ENCODE results near the gene ZBTB4. TPM values are rescaled to one million over a fixed set of nuclear protein-coding genes. Genes with fewer than 3 reads are reported as not detected.

ZBTB4 gene
- total and polyA plus RNA-seq, 5 donors, result 41.7 to 86.2 (median 81.4) TPM

GRCh38 chr17:7432296-7432695, 47.1 kb downstream of the ZBTB4 start:
- Histone ChIP-seq H3K4me1 (ENCODE audit: control insufficient read depth, insufficient read depth, low read length) (no peaks in the 10 kb centered on the region), H3K27ac (ENCODE audit: low read length) (no peak overlapping the region), H3K27me3 (ENCODE audit: control insufficient read depth, insufficient read depth) (no peaks in the 10 kb centered on the region), H3K9me3 (ENCODE audit: control insufficient read depth, low read length) (no peaks in the 10 kb centered on the region), H3K4me3 (ENCODE audit: low read length) (no peak overlapping the region)
- DNase-seq (peak in 2 of 3 donors; percentile 30 to 56), ATAC-seq (no peak)
- intact Hi-C loops (cut with DNase I), result loop anchor here in 3 of 4 donors (10.0 kb wide), 3 partner anchors 67 to 133 kb away; partner anchors contain the start of genes KCTD11 (in 2 of the 3), TMEM95 (in 2 of the 3) and SENP3 (in 1 of the 3)
- WGBS, result 88% methylated on average over 11 of the region's 11 CpGs

- Histone ChIP-seq H3K4me1 (ENCODE audit: control insufficient read depth, insufficient read depth, low read length) (no peaks in the 10 kb centered on the region), H3K27me3 (ENCODE audit: control insufficient read depth, insufficient read depth) (no peaks in the 10 kb centered on the region), H3K4me3 (ENCODE audit: low read length) (no peak overlapping the region), H3K9me3 (ENCODE audit: control insufficient read depth, low read length) (no peaks in the 10 kb centered on the region), H3K27ac (ENCODE audit: low read length) (no peak overlapping the region)
- WGBS, result 84% methylated on average over 1 of the region's 1 CpG
- intact Hi-C loops (cut with DNase I), result loop anchor here in 3 of 4 donors (10.0 kb wide), 3 partner anchors 66 to 134 kb away; partner anchors contain the start of genes KCTD11 (in 2 of the 3), TMEM95 (in 2 of the 3) and SENP3 (in 1 of the 3)
- no peak for ATAC-seq
- no peak for DNase-seq
Measured at GRCh38 chr17:7431231-7431630, 48.2 kb downstream of the ZBTB4 start.

GRCh38 chr17:7429722-7430121, 49.7 kb downstream of the ZBTB4 start:
- no peak overlapping the region for H3K27ac ChIP-seq (ENCODE audit: low read length)
- DNase-seq (peak in 2 of 3 donors; percentile 39 to 67), ATAC-seq (peak in 1 of 2 donors; percentile 6)
- 96% methylated on average over 10 of the region's 10 CpGs for WGBS
- H3K4me1 ChIP-seq (ENCODE audit: control insufficient read depth, insufficient read depth, low read length), result no peaks in the 10 kb centered on the region
- no peaks in the 10 kb centered on the region for H3K27me3 ChIP-seq (ENCODE audit: control insufficient read depth, insufficient read depth)
- intact Hi-C loops (cut with DNase I), result loop anchor here in 3 of 4 donors (10.0 kb wide), 3 partner anchors 65 to 135 kb away; partner anchors contain the start of genes KCTD11 (in 2 of the 3), TMEM95 (in 2 of the 3) and SENP3 (in 1 of the 3)
- H3K4me3 ChIP-seq (ENCODE audit: low read length), result no peak overlapping the region
- H3K9me3 ChIP-seq (ENCODE audit: control insufficient read depth, low read length), result no peaks in the 10 kb centered on the region

GRCh38 chr17:7428557-7428956, 50.9 kb downstream of the ZBTB4 start, which contains the start of gene SPEM3:
TSS of gene SPEM3 (plus strand) at chr17:7428857. CDS start at chr17:7428903, 46 bp downstream.
- no peaks in the 10 kb centered on the region for H3K27me3 ChIP-seq (ENCODE audit: control insufficient read depth, insufficient read depth)
- H3K27ac ChIP-seq (ENCODE audit: low read length), result no peak within 1 kb of the TSS
- ATAC-seq, result no peak
- WGBS, result 67% methylated on average over 5 of the region's 5 CpGs
- intact Hi-C loops (cut with DNase I), result no loop called here
- no peaks in the 10 kb centered on the region for H3K9me3 ChIP-seq (ENCODE audit: control insufficient read depth, low read length)
- DNase-seq, result peak in 1 of 3 donors; percentile 25
- no peak within 1 kb of the TSS for H3K4me3 ChIP-seq (ENCODE audit: low read length)
- no peaks in the 10 kb centered on the region for H3K4me1 ChIP-seq (ENCODE audit: control insufficient read depth, insufficient read depth, low read length)

- intact Hi-C loops (cut with DNase I), result no loop called here
- 87% methylated on average over 7 of the region's 7 CpGs for WGBS
- Histone ChIP-seq H3K4me3 (ENCODE audit: low read length) (no peak overlapping the region), H3K4me1 (ENCODE audit: control insufficient read depth, insufficient read depth, low read length) (no peaks in the 10 kb centered on the region), H3K27me3 (ENCODE audit: control insufficient read depth, insufficient read depth) (no peaks in the 10 kb centered on the region), H3K27ac (ENCODE audit: low read length) (no peak overlapping the region), H3K9me3 (ENCODE audit: control insufficient read depth, low read length) (no peaks in the 10 kb centered on the region)
- no peak for ATAC-seq
- DNase-seq, result peak in 1 of 3 donors; percentile 35
Measured at GRCh38 chr17:7427549-7427948, 51.9 kb downstream of the ZBTB4 start.

- peak in 1 of 3 donors; percentile 54 for DNase-seq
- WGBS, result 92% methylated on average over 29 of the region's 29 CpGs
- intact Hi-C loops (cut with DNase I), result no loop called here
- Histone ChIP-seq H3K9me3 (ENCODE audit: control insufficient read depth, low read length) (no peaks in the 10 kb centered on the region), H3K4me3 (ENCODE audit: low read length) (no peak overlapping the region), H3K27ac (ENCODE audit: low read length) (no peak overlapping the region), H3K27me3 (ENCODE audit: control insufficient read depth, insufficient read depth) (no peaks in the 10 kb centered on the region), H3K4me1 (ENCODE audit: control insufficient read depth, insufficient read depth, low read length) (no peaks in the 10 kb centered on the region)
- no peak for ATAC-seq
Measured at GRCh38 chr17:7426896-7427489, 52.4 kb downstream of the ZBTB4 start.

- DNase-seq, result peak in 1 of 3 donors; percentile 53
- H3K4me1 ChIP-seq (ENCODE audit: control insufficient read depth, insufficient read depth, low read length), result no peaks in the 10 kb centered on the region
- intact Hi-C loops (cut with DNase I), result no loop called here
- no peaks in the 10 kb centered on the region for H3K27me3 ChIP-seq (ENCODE audit: control insufficient read depth, insufficient read depth)
- 94% methylated on average over 33 of the region's 33 CpGs for whole genome bisulfite sequencing
- no peak overlapping the region for H3K27ac ChIP-seq (ENCODE audit: low read length)
- ATAC-seq, result no peak
- H3K4me3 ChIP-seq (ENCODE audit: low read length), result no peak overlapping the region
- no peaks in the 10 kb centered on the region for H3K9me3 ChIP-seq (ENCODE audit: control insufficient read depth, low read length)
Measured at GRCh38 chr17:7426203-7426863, 53.1 kb downstream of the ZBTB4 start.

GRCh38 chr17:7425756-7426155, 53.7 kb downstream of the ZBTB4 start:
- DNase-seq, result no peak
- intact Hi-C loops (cut with DNase I), result no loop called here
- H3K27me3 ChIP-seq (ENCODE audit: control insufficient read depth, insufficient read depth), result no peaks in the 10 kb centered on the region
- no peaks in the 10 kb centered on the region for H3K9me3 ChIP-seq (ENCODE audit: control insufficient read depth, low read length)
- whole genome bisulfite sequencing, result 80% methylated on average over 8 of the region's 8 CpGs
- H3K4me3 ChIP-seq (ENCODE audit: low read length), result no peak overlapping the region
- no peak overlapping the region for H3K27ac ChIP-seq (ENCODE audit: low read length)
- no peak for ATAC-seq
- no peaks in the 10 kb centered on the region for H3K4me1 ChIP-seq (ENCODE audit: control insufficient read depth, insufficient read depth, low read length)

- Histone ChIP-seq H3K27me3 (ENCODE audit: control insufficient read depth, insufficient read depth) (no peaks in the 10 kb centered on the region), H3K4me3 (ENCODE audit: low read length) (no peak within 1 kb of the TSS), H3K9me3 (ENCODE audit: control insufficient read depth, low read length) (no peaks in the 10 kb centered on the region), H3K4me1 (ENCODE audit: control insufficient read depth, insufficient read depth, low read length) (no peaks in the 10 kb centered on the region), H3K27ac (ENCODE audit: low read length) (no peak within 1 kb of the TSS)
- 74% methylated on average over 7 of the region's 7 CpGs for WGBS
- intact Hi-C loops (cut with DNase I), result no loop called here
- ATAC-seq, result no peak
- no peak for DNase-seq
Measured at GRCh38 chr17:7425316-7425715, 54.1 kb downstream of the ZBTB4 start, which contains the start of gene SPEM2. TSS of gene SPEM2 (plus strand) at chr17:7425616. CDS start at chr17:7425689, 73 bp downstream.

- H3K4me3 ChIP-seq (ENCODE audit: low read length), result no peak overlapping the region
- DNase-seq (no peak), ATAC-seq (no peak)
- H3K9me3 ChIP-seq (ENCODE audit: control insufficient read depth, low read length), result no peaks in the 10 kb centered on the region
- H3K27ac ChIP-seq (ENCODE audit: low read length), result no peak overlapping the region
- intact Hi-C loops (cut with DNase I), result no loop called here
- H3K27me3 ChIP-seq (ENCODE audit: control insufficient read depth, insufficient read depth), result no peaks in the 10 kb centered on the region
- H3K4me1 ChIP-seq (ENCODE audit: control insufficient read depth, insufficient read depth, low read length), result no peaks in the 10 kb centered on the region
- 55% methylated on average over 4 of the region's 4 CpGs for WGBS
Measured at GRCh38 chr17:7423679-7424078, 55.8 kb downstream of the ZBTB4 start.

GRCh38 chr17:7421186-7421585, 58.2 kb downstream of the ZBTB4 start:
- Histone ChIP-seq H3K4me1 (ENCODE audit: control insufficient read depth, insufficient read depth, low read length) (no peaks in the 10 kb centered on the region), H3K27ac (ENCODE audit: low read length) (no peak overlapping the region), H3K27me3 (ENCODE audit: control insufficient read depth, insufficient read depth) (no peaks in the 10 kb centered on the region), H3K4me3 (ENCODE audit: low read length) (no peak overlapping the region), H3K9me3 (ENCODE audit: control insufficient read depth, low read length) (no peaks in the 10 kb centered on the region)
- peak in 1 of 2 donors; percentile 10 for ATAC-seq
- intact Hi-C loops (cut with DNase I), result no loop called here
- WGBS, result 93% methylated on average over 16 of the region's 16 CpGs
- peak in 2 of 3 donors; percentile 27 to 31 for DNase-seq
